ENCODE data around the gene CAMTA1.
"Not testable (repeated sequence)": the region's sequence is repeated elsewhere in the genome, so short reads cannot be mapped to it uniquely, and the experiment has no call there.

Gene CAMTA1

GRCh38 chr1:7380712-7381111 is 595.5 kb downstream of the CAMTA1 start:
- Histone ChIP-seq H3K36me3 (ENCODE audit: control insufficient read depth in 1 of 2, insufficient read depth in 2 of 2, low read length in 2 of 2) (no peaks in the 10 kb centered on the region), H3K18ac (ENCODE audit: low read length) (no peak overlapping the region), H3K4ac (ENCODE audit: low read depth, low read length) (no peak overlapping the region), H3K27ac (ENCODE audit: low read depth, low read length) (no peak overlapping the region), H3K27me3 (ENCODE audit: insufficient read depth, low read length) (no peaks in the 10 kb centered on the region), H4K8ac (ENCODE audit: low read depth, low read length) (no peak overlapping the region), H3K4me3 (ENCODE audit: low read depth, low read length) (no peak overlapping the region), H2BK12ac (ENCODE audit: low read length) (no peak overlapping the region), H4K91ac (ENCODE audit: low read depth, low read length) (no peak overlapping the region), H3K79me2 (ENCODE audit: control insufficient read depth, insufficient read depth, low read length, poor library complexity) (no peaks in the 10 kb centered on the region), H4K12ac (ENCODE audit: low read depth, low read length) (no peak overlapping the region), H3K14ac (ENCODE audit: low read length) (no peak overlapping the region), H3K23ac (ENCODE audit: low read length) (no peak overlapping the region), H3K4me2 (ENCODE audit: low read length) (no peak overlapping the region), H3K79me1 (ENCODE audit: low read length) (peaks cover 4% of the 10 kb centered on the region), H3K4me1 (ENCODE audit: control insufficient read depth in 1 of 2, insufficient read depth in 2 of 2, low read length in 2 of 2) (peaks cover 3 to 6% of the 10 kb centered on the region in 2 experiments), H2BK5ac (ENCODE audit: low read depth, low read length, poor library complexity) (no peak overlapping the region), H2BK120ac (ENCODE audit: insufficient read depth, low read length, poor library complexity) (no peak overlapping the region), H3K9ac (ENCODE audit: low read length) (no peak overlapping the region), H3K9me3 (ENCODE audit: insufficient read depth, low read depth, low read length) (no peaks in the 10 kb centered on the region), H2AK5ac (ENCODE audit: low read length) (no peak overlapping the region), H2AFZ (ENCODE audit: insufficient read depth, low read length, poor library complexity) (no peak overlapping the region)
- DNase-seq: no peak
- no CpG with 5 or more reads among the region's 3 CpGs for WGBS (ENCODE audit: extremely low coverage, insufficient coverage, insufficient read length)

- H3K4me1 ChIP-seq (ENCODE audit: control insufficient read depth in 1 of 2, insufficient read depth in 2 of 2, low read length in 2 of 2); H2BK12ac ChIP-seq (ENCODE audit: low read length); H2BK5ac ChIP-seq (ENCODE audit: low read depth, low read length, poor library complexity); H3K18ac ChIP-seq (ENCODE audit: low read length); H2AFZ ChIP-seq (ENCODE audit: insufficient read depth, low read length, poor library complexity); H2AK5ac ChIP-seq (ENCODE audit: low read length); H3K4me2 ChIP-seq (ENCODE audit: low read length); H3K27me3 ChIP-seq (ENCODE audit: insufficient read depth, low read length); H4K12ac ChIP-seq (ENCODE audit: low read depth, low read length); H3K79me1 ChIP-seq (ENCODE audit: low read length); H3K14ac ChIP-seq (ENCODE audit: low read length); H2BK120ac ChIP-seq (ENCODE audit: insufficient read depth, low read length, poor library complexity); H3K23ac ChIP-seq (ENCODE audit: low read length); H3K36me3 ChIP-seq (ENCODE audit: control insufficient read depth in 1 of 2, insufficient read depth in 2 of 2, low read length in 2 of 2); H3K79me2 ChIP-seq (ENCODE audit: control insufficient read depth, insufficient read depth, low read length, poor library complexity); H4K8ac ChIP-seq (ENCODE audit: low read depth, low read length); H3K4ac ChIP-seq (ENCODE audit: low read depth, low read length); H3K27ac ChIP-seq (ENCODE audit: low read depth, low read length); H3K4me3 ChIP-seq (ENCODE audit: low read depth, low read length); H3K9ac ChIP-seq (ENCODE audit: low read length); H3K9me3 ChIP-seq (ENCODE audit: insufficient read depth, low read depth, low read length); H4K91ac ChIP-seq (ENCODE audit: low read depth, low read length); DNase-seq: not testable (repeated sequence)
- no CpG with 5 or more reads among the region's 3 CpGs for WGBS (ENCODE audit: extremely low coverage, insufficient coverage, insufficient read length)
Observed at GRCh38 chr1:7381729-7382128, 596.5 kb downstream of the CAMTA1 start.

GRCh38 chr1:7382971-7383370 is 597.7 kb downstream of the CAMTA1 start:
- Histone ChIP-seq H2AK5ac (ENCODE audit: low read length) (no peak overlapping the region), H3K4me2 (ENCODE audit: low read length) (no peak overlapping the region), H2BK5ac (ENCODE audit: low read depth, low read length, poor library complexity) (no peak overlapping the region), H4K12ac (ENCODE audit: low read depth, low read length) (no peak overlapping the region), H3K27me3 (ENCODE audit: insufficient read depth, low read length) (no peaks in the 10 kb centered on the region), H2BK120ac (ENCODE audit: insufficient read depth, low read length, poor library complexity) (no peak overlapping the region), H3K4me3 (ENCODE audit: low read depth, low read length) (no peak overlapping the region), H4K91ac (ENCODE audit: low read depth, low read length) (no peak overlapping the region), H3K79me1 (ENCODE audit: low read length) (peaks cover 9% of the 10 kb centered on the region), H3K14ac (ENCODE audit: low read length) (no peak overlapping the region), H3K79me2 (ENCODE audit: control insufficient read depth, insufficient read depth, low read length, poor library complexity) (no peaks in the 10 kb centered on the region), H3K36me3 (ENCODE audit: control insufficient read depth in 1 of 2, insufficient read depth in 2 of 2, low read length in 2 of 2) (no peaks in the 10 kb centered on the region), H3K9ac (ENCODE audit: low read length) (no peak overlapping the region), H2AFZ (ENCODE audit: insufficient read depth, low read length, poor library complexity) (no peak overlapping the region), H2BK12ac (ENCODE audit: low read length) (no peak overlapping the region), H3K4ac (ENCODE audit: low read depth, low read length) (no peak overlapping the region), H3K27ac (ENCODE audit: low read depth, low read length) (no peak overlapping the region), H3K9me3 (ENCODE audit: insufficient read depth, low read depth, low read length) (no peaks in the 10 kb centered on the region), H3K18ac (ENCODE audit: low read length) (no peak overlapping the region), H4K8ac (ENCODE audit: low read depth, low read length) (no peak overlapping the region), H3K23ac (ENCODE audit: low read length) (no peak overlapping the region), H3K4me1 (ENCODE audit: control insufficient read depth in 1 of 2, insufficient read depth in 2 of 2, low read length in 2 of 2) (peaks cover 10 to 16% of the 10 kb centered on the region in 2 experiments)
- no peak for DNase-seq
- WGBS (ENCODE audit: extremely low coverage, insufficient coverage, insufficient read length): no CpG with 5 or more reads among the region's 6 CpGs

- Histone ChIP-seq H4K12ac (ENCODE audit: low read depth, low read length) (no peak overlapping the region), H3K4me2 (ENCODE audit: low read length) (no peak overlapping the region), H3K9me3 (ENCODE audit: insufficient read depth, low read depth, low read length) (no peaks in the 10 kb centered on the region), H3K36me3 (ENCODE audit: control insufficient read depth in 1 of 2, insufficient read depth in 2 of 2, low read length in 2 of 2) (no peaks in the 10 kb centered on the region), H2AK5ac (ENCODE audit: low read length) (no peak overlapping the region), H3K4me1 (ENCODE audit: control insufficient read depth in 1 of 2, insufficient read depth in 2 of 2, low read length in 2 of 2) (peaks cover 15 to 24% of the 10 kb centered on the region in 2 experiments), H3K14ac (ENCODE audit: low read length) (no peak overlapping the region), H2BK12ac (ENCODE audit: low read length) (no peak overlapping the region), H4K8ac (ENCODE audit: low read depth, low read length) (no peak overlapping the region), H3K4me3 (ENCODE audit: low read depth, low read length) (no peak overlapping the region), H3K18ac (ENCODE audit: low read length) (no peak overlapping the region), H3K79me2 (ENCODE audit: control insufficient read depth, insufficient read depth, low read length, poor library complexity) (no peaks in the 10 kb centered on the region), H4K91ac (ENCODE audit: low read depth, low read length) (no peak overlapping the region), H3K9ac (ENCODE audit: low read length) (no peak overlapping the region), H3K27me3 (ENCODE audit: insufficient read depth, low read length) (no peaks in the 10 kb centered on the region), H3K23ac (ENCODE audit: low read length) (no peak overlapping the region), H2AFZ (ENCODE audit: insufficient read depth, low read length, poor library complexity) (no peak overlapping the region), H2BK120ac (ENCODE audit: insufficient read depth, low read length, poor library complexity) (no peak overlapping the region), H3K4ac (ENCODE audit: low read depth, low read length) (no peak overlapping the region), H2BK5ac (ENCODE audit: low read depth, low read length, poor library complexity) (no peak overlapping the region), H3K27ac (ENCODE audit: low read depth, low read length) (no peak overlapping the region), H3K79me1 (ENCODE audit: low read length) (peaks cover 9% of the 10 kb centered on the region)
- WGBS (ENCODE audit: extremely low coverage, insufficient coverage, insufficient read length): 100% methylated on average over 1 of the region's 13 CpGs
- DNase-seq: no peak
Observed at GRCh38 chr1:7383671-7384520, 598.6 kb downstream of the CAMTA1 start.
